GM12878 (cell line): ENCODE measurements around the gene RAB10. TPM values are rescaled to one million over a fixed set of nuclear protein-coding genes. Genes with fewer than 3 reads are reported as not detected.

Experiments used
- ATAC-seq: fragments of 200-7000 bp; cut with Tn5 transposase; 3 replicates; pipeline ENCODE4 v1.9.1; 2020; ENCODE audit warnings: mild to moderate bottlenecking, moderate library complexity
- BruUV-seq: library from RNA; stranded (reverse); fragments of 400-500 nt; replicated peaks from 2 replicates; lab custom pipeline; 2021; lab: Mats Ljungman, UMichigan
- CTCF ChIA-PET: fragments of 300-600 bp; sonication (Branson Sonifier 250); formaldehyde crosslinking; extraction: SDS; loops from one replicate; lab custom pipeline; 2021; ENCODE audit warnings: inconsistent platforms; lab: Yijun Ruan, JAX
- POLR2A ChIA-PET: fragments of 350-600 bp; formaldehyde crosslinking; extraction: SDS; loops from one replicate; lab custom pipeline; 2021; ENCODE audit warnings: inconsistent platforms; lab: Charles Lee
- RAD21 ChIA-PET: fragments of 300-600 bp; sonication (Branson Sonifier 250); formaldehyde crosslinking; loops from one replicate; lab custom pipeline; 2023; ENCODE audit warnings: antibody characterized with exemption; ENCODE audit not compliant: unreplicated experiment; lab: Charles Lee
- SMC1A ChIA-PET: fragments of 300-600 bp; sonication (Branson Sonifier 250); formaldehyde crosslinking; loops from one replicate; lab custom pipeline; 2023; ENCODE audit not compliant: unreplicated experiment, uncharacterized antibody; lab: Charles Lee
- DNase-seq: peaks from one replicate; pipeline ENCODE4 v3.0.0-alpha.2; 2011; ENCODE audit warnings: low read depth, low spot score
- FAIRE-seq: peaks from 3 replicates; lab custom pipeline; 2011; peaks lifted over from hg19 to GRCh38; lab: Jason Lieb, UNC
- H2AFZ ChIP-seq: 2 replicates; pipeline ENCODE4 v1.6.0; 2011; ENCODE audit warnings: low read depth, low read length, control low read depth; ENCODE audit not compliant: control insufficient read depth
- H3K27ac ChIP-seq: 2 replicates; pipeline ENCODE4 v1.5.1; 2011; ENCODE audit warnings: control low read depth; ENCODE audit not compliant: control insufficient read depth, insufficient read depth
- H3K27me3 ChIP-seq, 2 experiments: replicated peaks in 1 of 2; 2 replicates each; pipeline versions ENCODE4 v1.6.0 to v1.6.1; 2011; ENCODE audit warnings: low read length in 1 of 2; ENCODE audit not compliant: control insufficient read depth in 2 of 2, insufficient read depth in 2 of 2
- H3K36me3 ChIP-seq, 2 experiments: 2 replicates each; pipeline ENCODE4 v1.5.1; 2011; ENCODE audit warnings: low read length in 1 of 2; ENCODE audit not compliant: control insufficient read depth in 2 of 2, insufficient read depth in 2 of 2
- H3K4me1 ChIP-seq: 2 replicates; pipeline ENCODE4 v1.6.1; 2011; ENCODE audit warnings: mild to moderate bottlenecking, low read length, moderate library complexity, mixed read lengths; ENCODE audit not compliant: control insufficient read depth, insufficient read depth
- H3K4me2 ChIP-seq: 2 replicates; pipeline ENCODE4 v1.6.0; 2011; ENCODE audit warnings: control low read depth; ENCODE audit not compliant: control insufficient read depth, insufficient read depth
- H3K4me3 ChIP-seq: fragments of 200-600 bp; sonication (generic); 2 replicates; pipeline ENCODE4 v1.5.1; 2016
- H3K79me2 ChIP-seq: 2 replicates; pipeline ENCODE4 v1.6.0; 2011; ENCODE audit warnings: low read length; ENCODE audit not compliant: control insufficient read depth, insufficient read depth
- H3K9ac ChIP-seq: 2 replicates; pipeline ENCODE4 v1.8.0; 2011; ENCODE audit warnings: low read length, control low read depth, mixed read lengths; ENCODE audit not compliant: control insufficient read depth, insufficient read depth
- H3K9me3 ChIP-seq: replicated peaks from 3 replicates; pipeline ENCODE4 v1.5.1; 2011; ENCODE audit warnings: mild to moderate bottlenecking, low read length; ENCODE audit not compliant: control insufficient read depth, insufficient read depth
- H4K20me1 ChIP-seq: 2 replicates; pipeline ENCODE4 v1.6.0; 2011; ENCODE audit not compliant: control insufficient read depth, insufficient read depth
- FOXM1 ChIP-seq: IDR thresholded peaks from 2 replicates; pipeline ENCODE4 v1.6.1; 2012; ENCODE audit warnings: low read depth, mild to moderate bottlenecking, inconsistent platforms, low read length, moderate library complexity
- KDM1A ChIP-seq: fragments of 200-600 bp; sonication (generic); IDR thresholded peaks from 2 replicates; pipeline ENCODE4 v1.6.1; 2016; ENCODE audit warnings: borderline replicate concordance
- LARP7 ChIP-seq: fragments of 450-650 bp; IDR thresholded peaks from 2 replicates; pipeline ENCODE4 v1.6.1; 2017; ENCODE audit warnings: mild to moderate bottlenecking
- POLR2AphosphoS5 ChIP-seq: IDR thresholded peaks from 2 replicates; pipeline ENCODE4 v1.6.1; 2011; ENCODE audit warnings: mild to moderate bottlenecking, low read length, inconsistent platforms
- REST ChIP-seq: IDR thresholded peaks from 2 replicates; pipeline ENCODE4 v1.6.1; 2012; ENCODE audit warnings: mild to moderate bottlenecking, low read depth, low read length
- RFX5 ChIP-seq: IDR thresholded peaks from 2 replicates; pipeline ENCODE4 v1.6.1; 2011; ENCODE audit warnings: low read depth, low read length, improper control_type of control experiment
- WGBS: methylation state at CpG from one replicate; pipeline ENCODE4 v1.1.6; 2016; ENCODE audit warnings: low lambda C conversion rate; ENCODE audit not compliant: insufficient replicate concordance, insufficient coverage; ENCODE audit errors: missing lambda C conversion rate; 5-methylcytosine and 5-hydroxymethylcytosine counted together
- in situ Hi-C: fragments of 300-500 bp; cut with MboI; formaldehyde crosslinking; loops from 9 replicates; pipeline ENCODE4 v1.14.3; 2018; ENCODE audit warnings: mixed read lengths
- intact Hi-C: fragments of 100-400 bp; cut with micrococcal nuclease; formaldehyde crosslinking; loops from one replicate; pipeline ENCODE4 v1.14.2; 2022; ENCODE audit not compliant: unreplicated experiment
- polyA plus RNA-seq, 11 experiments: library from polyadenylated mRNA; depleted of rRNA in 4 of 11; unstranded in 6 of 11; stranded (reverse) in 5 of 11; fragments of >200 nt; fragmentation: Nextera tagmentation in 4 of 11; fragmentation: Illumina TruSeq in 1 of 11; extraction: Ambion mirVana in 4 of 11; extraction: Trizol in 1 of 11; gene quantifications; 1 replicate in 1 of 11; 2 replicates in 10 of 11; pipeline versions ENCODE4 v1.2.1 to v1.2.3, GENCODE V29; 2011 to 2016; ENCODE audit warnings: inconsistent platforms in 2 of 11, missing spikeins in 2 of 11, low read depth in 1 of 11
- total RNA-seq, 4 experiments: library from RNA; depleted of rRNA in 3 of 4; stranded (reverse); fragments of >200 nt in 3 of 4; fragmentation: Illumina TruSeq in 1 of 4; extraction: Trizol in 1 of 4; gene quantifications; 2 replicates each; pipeline versions ENCODE4 v1.2.1 to v1.2.3, GENCODE V29; 2013 to 2021
- TF ChIP-seq, protein P1 (sequence below): IDR thresholded peaks from 2 replicates; pipeline ENCODE4 v1.6.1; 2011; ENCODE audit warnings: low read depth, low read length, improper control_type of control experiment, borderline replicate concordance
- TF ChIP-seq, protein P2 (sequence below): fragments of 150-350 bp; IDR thresholded peaks from 2 replicates; pipeline ENCODE4 v1.6.1; 2016; ENCODE audit warnings: low read depth, low read length

RAB10 gene
- total and polyA plus RNA-seq, 10 of the 15 experiments (the other 5 are each of a cell fraction or from before 2014, with no cell fraction given): 13.3 to 109 (median 82.0) TPM

GRCh38 chr2:26128176-26128575 lies 94.3 kb downstream of the RAB10 start:
- FAIRE-seq: no peak
- Histone ChIP-seq H4K20me1 (no peaks in the 10 kb centered on the region), H3K4me3 (no peak overlapping the region), H3K36me3 (peaks cover 0 to 14% of the 10 kb centered on the region in 2 experiments), H3K27ac (no peak overlapping the region), H3K4me2 (no peak overlapping the region), H3K79me2 (no peaks in the 10 kb centered on the region; the same call in none of the 2 replicates), H3K9me3 (no peaks in the 10 kb centered on the region), H3K27me3 (no peaks in the 10 kb centered on the region), H3K9ac (no peak overlapping the region), H3K4me1 (no peaks in the 10 kb centered on the region), H2AFZ (no peak overlapping the region)
- in situ Hi-C loops: no loop called here
- ChIA-PET RAD21 (no interaction called here), SMC1A (interaction anchor here (1.0 to 1.4 kb wide), 2 partner anchors 8 to 40 kb away, joined by 3 to 4 read pairs; no protein-coding TSS in a partner anchor), CTCF (interaction anchor here (0.8 to 1.2 kb wide), 2 partner anchors 40 to 178 kb away, joined by 4 to 5 read pairs; no protein-coding TSS in a partner anchor), POLR2A (interaction anchor here (0.5 to 0.6 kb wide), 3 partner anchors 9 to 221 kb away, joined by 3 to 6 read pairs (median 4); no protein-coding TSS in a partner anchor)
- no peak for TF ChIP-seq RFX5
- TF ChIP-seq KDM1A: no peak
- TF ChIP-seq, protein P1, sequence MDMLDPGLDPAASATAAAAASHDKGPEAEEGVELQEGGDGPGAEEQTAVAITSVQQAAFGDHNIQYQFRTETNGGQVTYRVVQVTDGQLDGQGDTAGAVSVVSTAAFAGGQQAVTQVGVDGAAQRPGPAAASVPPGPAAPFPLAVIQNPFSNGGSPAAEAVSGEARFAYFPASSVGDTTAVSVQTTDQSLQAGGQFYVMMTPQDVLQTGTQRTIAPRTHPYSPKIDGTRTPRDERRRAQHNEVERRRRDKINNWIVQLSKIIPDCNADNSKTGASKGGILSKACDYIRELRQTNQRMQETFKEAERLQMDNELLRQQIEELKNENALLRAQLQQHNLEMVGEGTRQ: no peak
- TF ChIP-seq FOXM1: no peak
- TF ChIP-seq POLR2AphosphoS5: no peak
- no peak for TF ChIP-seq REST
- TF ChIP-seq, protein P2, sequence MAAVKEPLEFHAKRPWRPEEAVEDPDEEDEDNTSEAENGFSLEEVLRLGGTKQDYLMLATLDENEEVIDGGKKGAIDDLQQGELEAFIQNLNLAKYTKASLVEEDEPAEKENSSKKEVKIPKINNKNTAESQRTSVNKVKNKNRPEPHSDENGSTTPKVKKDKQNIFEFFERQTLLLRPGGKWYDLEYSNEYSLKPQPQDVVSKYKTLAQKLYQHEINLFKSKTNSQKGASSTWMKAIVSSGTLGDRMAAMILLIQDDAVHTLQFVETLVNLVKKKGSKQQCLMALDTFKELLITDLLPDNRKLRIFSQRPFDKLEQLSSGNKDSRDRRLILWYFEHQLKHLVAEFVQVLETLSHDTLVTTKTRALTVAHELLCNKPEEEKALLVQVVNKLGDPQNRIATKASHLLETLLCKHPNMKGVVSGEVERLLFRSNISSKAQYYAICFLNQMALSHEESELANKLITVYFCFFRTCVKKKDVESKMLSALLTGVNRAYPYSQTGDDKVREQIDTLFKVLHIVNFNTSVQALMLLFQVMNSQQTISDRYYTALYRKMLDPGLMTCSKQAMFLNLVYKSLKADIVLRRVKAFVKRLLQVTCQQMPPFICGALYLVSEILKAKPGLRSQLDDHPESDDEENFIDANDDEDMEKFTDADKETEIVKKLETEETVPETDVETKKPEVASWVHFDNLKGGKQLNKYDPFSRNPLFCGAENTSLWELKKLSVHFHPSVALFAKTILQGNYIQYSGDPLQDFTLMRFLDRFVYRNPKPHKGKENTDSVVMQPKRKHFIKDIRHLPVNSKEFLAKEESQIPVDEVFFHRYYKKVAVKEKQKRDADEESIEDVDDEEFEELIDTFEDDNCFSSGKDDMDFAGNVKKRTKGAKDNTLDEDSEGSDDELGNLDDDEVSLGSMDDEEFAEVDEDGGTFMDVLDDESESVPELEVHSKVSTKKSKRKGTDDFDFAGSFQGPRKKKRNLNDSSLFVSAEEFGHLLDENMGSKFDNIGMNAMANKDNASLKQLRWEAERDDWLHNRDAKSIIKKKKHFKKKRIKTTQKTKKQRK: no peak
- no peak for TF ChIP-seq LARP7
- ATAC-seq: no peak
- DNase-seq: no peak
- no TSS peak for BruUV-seq
- intact Hi-C loops: no loop called here
- 98% methylated on average over 8 of the region's 8 CpGs for WGBS
